ENCODE measurements around the gene CD52.

GRCh38 chr1:26350343-26350700, 32.6 kb downstream of the CD52 start:
- TF ChIP-seq CTCF (IDR thresholded peaks at IDR 0.05; ENCODE audit: insufficient read depth, low read length) (no peak), GABPA (IDR thresholded peaks at IDR 0.05; ENCODE audit: low read depth) (no peak)
